NCI-H510A treated with DMSO at 0.1 percent for 48 hours (cell line): ENCODE data around the gene SQSTM1.
"Not testable (repeated sequence)": the region's sequence is repeated elsewhere in the genome, so short reads cannot be mapped to it uniquely, and the experiment has no call there.

Experiments used
- DNase-seq: peaks from one replicate; lab custom pipeline; 2025; lab: John Stamatoyannopoulos, UW

Gene SQSTM1

GRCh38 chr5:179820483-179821297 is at the start of gene SQSTM1:
TSS of gene SQSTM1 (plus strand) at chr5:179820905. CDS start at chr5:179820937, 32 bp downstream.
- DNase-seq = peak; percentile 31

- DNase-seq = no peak
Measured at GRCh38 chr5:179771311-179771895, 49.3 kb upstream of the SQSTM1 start.

GRCh38 chr5:179772351-179772750 is 48.4 kb upstream of the SQSTM1 start:
- no peak for DNase-seq

GRCh38 chr5:179773686-179774040 is 47.0 kb upstream of the SQSTM1 start:
- no peak for DNase-seq

- no peak for DNase-seq
Measured at GRCh38 chr5:179774442-179774841, 46.3 kb upstream of the SQSTM1 start.

GRCh38 chr5:179776411-179776938 is 44.2 kb upstream of the SQSTM1 start:
- DNase-seq = no peak

- no peak for DNase-seq
Measured at GRCh38 chr5:179777456-179777855, 43.2 kb upstream of the SQSTM1 start.

- DNase-seq = no peak
Measured at GRCh38 chr5:179777909-179778308, 42.8 kb upstream of the SQSTM1 start.

- no peak for DNase-seq
Measured at GRCh38 chr5:179778591-179778990, 42.1 kb upstream of the SQSTM1 start.

GRCh38 chr5:179779826-179780225 is 40.9 kb upstream of the SQSTM1 start:
- no peak for DNase-seq

- DNase-seq = no peak
Measured at GRCh38 chr5:179780362-179780761, 40.3 kb upstream of the SQSTM1 start.

- no peak for DNase-seq
Measured at GRCh38 chr5:179781846-179782245, 38.9 kb upstream of the SQSTM1 start.

GRCh38 chr5:179783128-179783527 is 37.6 kb upstream of the SQSTM1 start:
- DNase-seq = no peak

GRCh38 chr5:179786861-179787260 is 33.8 kb upstream of the SQSTM1 start:
- DNase-seq = no peak

GRCh38 chr5:179788193-179788854 is 32.4 kb upstream of the SQSTM1 start:
- DNase-seq = no peak

- not testable (repeated sequence) for DNase-seq
Measured at GRCh38 chr5:179789278-179789677, 31.4 kb upstream of the SQSTM1 start.

GRCh38 chr5:179791881-179792611 is 28.7 kb upstream of the SQSTM1 start:
- no peak for DNase-seq

- DNase-seq = no peak
Measured at GRCh38 chr5:179792612-179793467, 27.9 kb upstream of the SQSTM1 start.

GRCh38 chr5:179793468-179794139 is 27.1 kb upstream of the SQSTM1 start, which contains the start of gene LTC4S:
TSS of gene LTC4S (plus strand) at chr5:179793986. CDS start at chr5:179794081, 95 bp downstream.
- no peak for DNase-seq

GRCh38 chr5:179794171-179794570 is 26.5 kb upstream of the SQSTM1 start:
- no peak for DNase-seq

GRCh38 chr5:179794575-179794974 is 26.1 kb upstream of the SQSTM1 start:
- no peak for DNase-seq
